GM20431 (cell line): ENCODE measurements around the gene PRODH.
"Not testable (repeated sequence)": the region's sequence is repeated elsewhere in the genome, so short reads cannot be mapped to it uniquely, and the experiment has no call there.

Source experiments
- in situ Hi-C: fragments of 300-500 bp; cut with MseI, MboI; formaldehyde crosslinking; loops from one replicate; pipeline ENCODE4 v1.15.0; 2020; ENCODE audit warnings: low sequenced_read_pairs; ENCODE audit not compliant: unreplicated experiment

The PRODH gene

GRCh38 chr22:18954990-18955571 is 19.0 kb upstream of the PRODH start:
- in situ Hi-C loops, result no loop called here

GRCh38 chr22:18954303-18954989 is 18.4 kb upstream of the PRODH start:
- in situ Hi-C loops, result not testable (repeated sequence)

- in situ Hi-C loops, result not testable (repeated sequence)
Measured at GRCh38 chr22:18953128-18953527, 17.0 kb upstream of the PRODH start.

- in situ Hi-C loops, result no loop called here
Measured at GRCh38 chr22:18952022-18952421, 15.9 kb upstream of the PRODH start.

GRCh38 chr22:18950141-18950540 is 14.0 kb upstream of the PRODH start:
- in situ Hi-C loops, result no loop called here

GRCh38 chr22:18947905-18948304 is 11.8 kb upstream of the PRODH start:
- in situ Hi-C loops, result no loop called here

GRCh38 chr22:18947105-18947504 is 11.0 kb upstream of the PRODH start:
- in situ Hi-C loops, result not testable (repeated sequence)

GRCh38 chr22:18938691-18939090 is 2.6 kb upstream of the PRODH start:
- in situ Hi-C loops, result not testable (repeated sequence)

GRCh38 chr22:18934688-18935087 is 1.4 kb downstream of the PRODH start:
- in situ Hi-C loops, result not testable (repeated sequence)

GRCh38 chr22:18933914-18934313 is 2.2 kb downstream of the PRODH start:
- in situ Hi-C loops, result no loop called here

- in situ Hi-C loops, result no loop called here
Measured at GRCh38 chr22:18931905-18932652, 4.0 kb downstream of the PRODH start.

GRCh38 chr22:18929459-18929858 is 6.6 kb downstream of the PRODH start:
- in situ Hi-C loops, result no loop called here

GRCh38 chr22:18927573-18927972 is 8.5 kb downstream of the PRODH start:
- in situ Hi-C loops, result no loop called here

GRCh38 chr22:18927020-18927419 is 9.1 kb downstream of the PRODH start:
- in situ Hi-C loops, result no loop called here

- in situ Hi-C loops, result no loop called here
Measured at GRCh38 chr22:18925368-18926064, 10.6 kb downstream of the PRODH start.

- in situ Hi-C loops, result not testable (repeated sequence)
Measured at GRCh38 chr22:18920257-18920902, 15.7 kb downstream of the PRODH start.

GRCh38 chr22:18917818-18918217 is 18.3 kb downstream of the PRODH start:
- in situ Hi-C loops, result not testable (repeated sequence)

- in situ Hi-C loops, result not testable (repeated sequence)
Measured at GRCh38 chr22:18915550-18915949, 20.5 kb downstream of the PRODH start.

- in situ Hi-C loops, result not testable (repeated sequence)
Measured at GRCh38 chr22:18914558-18914957, 21.5 kb downstream of the PRODH start.

- in situ Hi-C loops, result not testable (repeated sequence)
Measured at GRCh38 chr22:18912264-18912946, 23.7 kb downstream of the PRODH start.
